GM21367 (cell line): ENCODE data around the gene FHIP2A.
"Not testable (repeated sequence)": the region's sequence is repeated elsewhere in the genome, so short reads cannot be mapped to it uniquely, and the experiment has no call there.

Experiments used
- ATAC-seq: cut with Tn5 transposase; IDR thresholded peaks from one replicate; pipeline ENCODE4 v1.9.1; 2021; ENCODE audit not compliant: unreplicated experiment

FHIP2A gene

GRCh38 chr10:114856544-114857287, 35.1 kb downstream of the FHIP2A start:
- ATAC-seq, result no peak

- not testable (repeated sequence) for ATAC-seq
Measured at GRCh38 chr10:114857288-114857565, 35.6 kb downstream of the FHIP2A start.

GRCh38 chr10:114857922-114858629, 36.5 kb downstream of the FHIP2A start:
- ATAC-seq, result no peak

GRCh38 chr10:114859222-114859621, 37.6 kb downstream of the FHIP2A start:
- ATAC-seq, result no peak

- ATAC-seq, result no peak
Measured at GRCh38 chr10:114862456-114862855, 40.9 kb downstream of the FHIP2A start.

GRCh38 chr10:114867365-114867764, 45.8 kb downstream of the FHIP2A start:
- no peak for ATAC-seq

- no peak for ATAC-seq
Measured at GRCh38 chr10:114868870-114869519, 47.4 kb downstream of the FHIP2A start.

- no peak for ATAC-seq
Measured at GRCh38 chr10:114869520-114869892, 47.9 kb downstream of the FHIP2A start.

GRCh38 chr10:114870486-114870885, 48.9 kb downstream of the FHIP2A start:
- no peak for ATAC-seq

GRCh38 chr10:114871379-114871778, 49.8 kb downstream of the FHIP2A start:
- no peak for ATAC-seq
